ENCODE measurements around the gene NDUFS5.
"Not testable (repeated sequence)": the region's sequence is repeated elsewhere in the genome, so short reads cannot be mapped to it uniquely, and the experiment has no call there.

The NDUFS5 gene

DNA sequence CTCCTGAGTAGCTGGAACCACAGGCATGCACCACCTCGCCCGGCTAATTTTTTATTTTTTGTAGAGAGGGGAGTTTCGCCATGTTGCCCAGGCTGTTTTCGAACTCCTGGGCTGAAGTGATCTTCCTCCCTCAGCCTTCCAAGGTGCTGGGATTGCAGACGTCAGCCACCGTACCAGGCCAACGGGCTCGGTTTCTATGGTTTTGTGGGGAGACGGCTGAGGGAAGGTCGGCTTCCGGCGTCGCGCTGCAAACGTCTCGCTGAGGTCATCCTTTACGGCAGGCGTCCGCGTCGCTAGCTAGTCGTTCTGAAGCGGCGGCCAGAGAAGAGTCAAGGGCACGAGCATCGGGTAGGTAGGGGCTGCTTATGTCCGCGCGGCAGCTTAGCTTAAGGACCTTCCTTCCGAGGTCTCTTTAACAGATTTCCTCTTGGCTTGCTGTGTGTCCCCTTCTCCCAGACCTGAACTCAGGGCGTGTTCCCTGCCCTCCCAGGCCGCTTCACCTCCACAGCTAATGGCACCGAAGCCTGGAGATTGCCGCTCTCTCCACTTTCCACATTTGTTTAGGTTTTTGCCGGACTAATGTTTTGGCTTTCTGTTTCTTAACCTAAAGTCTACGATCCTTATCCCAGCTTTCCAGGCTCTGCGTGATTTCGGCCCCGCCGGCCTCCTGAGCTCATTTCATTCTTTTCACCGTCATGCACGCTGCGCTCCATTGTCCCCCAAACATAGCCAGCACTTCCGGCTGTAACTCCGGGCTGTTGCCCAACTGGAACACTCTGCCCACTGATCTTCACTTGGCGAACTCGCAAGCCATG lies at the start of gene NDUFS5:
Gene NDUFS5 (plus strand): TSS at position 300 of the 815 bp plus-strand sequence. CDS start 2,375 bp downstream, outside the sequence.
- DNase-seq (ENCODE audit: low read depth): peak; percentile 84

DNA sequence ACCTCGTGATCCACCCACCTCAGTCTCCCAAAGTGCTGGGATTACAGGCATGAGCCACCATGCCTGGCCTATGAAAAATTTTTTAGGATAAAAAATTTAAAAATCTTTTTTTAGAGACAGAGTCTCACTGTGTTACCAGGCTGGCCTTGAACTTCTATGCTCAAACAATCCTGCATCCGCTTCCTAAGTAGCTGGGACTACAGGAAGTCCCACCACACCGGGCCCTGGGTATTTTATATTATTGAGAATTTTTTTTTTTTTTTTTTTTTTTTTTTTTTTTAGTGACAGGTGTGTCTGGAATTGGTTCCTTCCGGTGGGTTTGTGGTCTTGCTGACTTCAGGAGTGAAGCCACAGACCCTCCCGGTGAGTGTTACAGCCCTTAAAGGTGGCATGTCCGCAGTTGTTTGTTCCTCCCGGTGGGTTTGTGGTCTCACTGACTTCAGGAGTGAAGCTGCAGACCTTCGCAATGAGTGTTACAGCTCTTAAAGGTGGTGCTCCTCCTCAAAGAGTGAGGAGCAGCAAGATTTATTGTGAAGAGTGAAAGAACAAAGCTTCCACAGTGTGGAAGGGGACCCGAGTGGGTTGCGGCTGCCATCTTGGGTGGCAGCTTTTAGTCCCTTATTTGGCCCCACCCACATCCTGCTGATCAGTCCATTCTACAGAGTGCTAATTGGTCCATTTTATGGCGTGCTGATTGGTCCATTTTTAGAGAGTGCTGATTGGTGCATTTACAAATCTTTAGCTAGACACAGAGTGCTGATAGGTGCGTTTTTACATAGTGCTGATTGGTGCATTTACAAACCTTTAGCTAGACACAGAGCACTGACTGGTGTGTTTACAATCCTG lies 48.5 kb upstream of the NDUFS5 start:
- not testable (repeated sequence) for DNase-seq (ENCODE audit: low read depth)

- not testable (repeated sequence) for DNase-seq (ENCODE audit: low read depth)
Measured at GRCh38 chr1:38978245-38978542, 48.0 kb upstream of the NDUFS5 start.

DNA sequence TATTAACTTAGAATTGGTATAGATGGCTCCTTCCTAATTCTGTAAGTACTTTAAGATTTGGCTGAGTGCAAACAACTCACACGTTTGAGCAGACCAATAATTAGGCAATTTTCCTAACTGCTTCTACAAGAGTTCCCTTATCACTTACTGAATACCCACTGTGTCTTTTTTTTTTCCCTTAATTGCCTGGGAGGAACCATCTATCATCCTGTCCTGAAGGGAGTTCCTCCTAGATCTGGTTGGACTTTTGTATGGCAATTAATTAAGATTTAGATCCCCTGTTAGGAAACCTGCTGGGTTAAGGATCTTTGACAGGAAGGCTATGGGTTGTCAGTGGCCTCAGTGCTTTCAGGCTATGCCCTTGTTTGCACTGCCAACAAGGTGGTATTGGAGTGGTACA lies 46.8 kb upstream of the NDUFS5 start:
- not testable (repeated sequence) for DNase-seq (ENCODE audit: low read depth)

GRCh38 chr1:38989979-38990378 lies 36.2 kb upstream of the NDUFS5 start:
- DNase-seq (ENCODE audit: low read depth): no peak

DNA sequence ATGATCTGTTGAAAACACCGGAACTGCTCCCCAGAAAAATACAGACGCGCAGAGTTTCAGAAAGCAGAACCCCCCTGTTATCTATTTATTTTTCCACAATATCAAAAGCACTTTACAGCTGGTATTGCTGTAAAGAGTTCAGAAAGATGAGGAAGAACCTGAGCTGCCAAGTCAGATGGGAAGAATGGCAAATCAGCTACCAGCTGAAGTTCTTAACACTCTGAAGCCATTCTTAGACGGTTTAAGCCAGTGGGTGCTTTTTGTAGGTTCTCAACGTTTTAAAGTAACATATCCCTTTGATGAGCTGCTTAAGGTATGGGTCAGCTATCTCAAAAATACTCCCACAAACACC lies 35.8 kb upstream of the NDUFS5 start:
- DNase-seq (ENCODE audit: low read depth): no peak

GRCh38 chr1:38990738-38991637 lies 35.2 kb upstream of the NDUFS5 start, which contains the start of gene AKIRIN1:
Gene AKIRIN1 (plus strand): TSS chr1:38991276. CDS start chr1:38991381, 105 bp downstream.
- DNase-seq (ENCODE audit: low read depth): peak; percentile 73

- DNase-seq (ENCODE audit: low read depth): no peak
Measured at GRCh38 chr1:38991638-38992411, 34.3 kb upstream of the NDUFS5 start.

- DNase-seq (ENCODE audit: low read depth): no peak
Measured at GRCh38 chr1:38992412-38993111, 33.6 kb upstream of the NDUFS5 start.

GRCh38 chr1:38994196-38994595 lies 32.0 kb upstream of the NDUFS5 start:
- DNase-seq (ENCODE audit: low read depth): no peak

GRCh38 chr1:38997034-38997900 lies 28.9 kb upstream of the NDUFS5 start:
- no peak for DNase-seq (ENCODE audit: low read depth)

- DNase-seq (ENCODE audit: low read depth): no peak
Measured at GRCh38 chr1:38997901-38998190, 28.3 kb upstream of the NDUFS5 start.

DNA sequence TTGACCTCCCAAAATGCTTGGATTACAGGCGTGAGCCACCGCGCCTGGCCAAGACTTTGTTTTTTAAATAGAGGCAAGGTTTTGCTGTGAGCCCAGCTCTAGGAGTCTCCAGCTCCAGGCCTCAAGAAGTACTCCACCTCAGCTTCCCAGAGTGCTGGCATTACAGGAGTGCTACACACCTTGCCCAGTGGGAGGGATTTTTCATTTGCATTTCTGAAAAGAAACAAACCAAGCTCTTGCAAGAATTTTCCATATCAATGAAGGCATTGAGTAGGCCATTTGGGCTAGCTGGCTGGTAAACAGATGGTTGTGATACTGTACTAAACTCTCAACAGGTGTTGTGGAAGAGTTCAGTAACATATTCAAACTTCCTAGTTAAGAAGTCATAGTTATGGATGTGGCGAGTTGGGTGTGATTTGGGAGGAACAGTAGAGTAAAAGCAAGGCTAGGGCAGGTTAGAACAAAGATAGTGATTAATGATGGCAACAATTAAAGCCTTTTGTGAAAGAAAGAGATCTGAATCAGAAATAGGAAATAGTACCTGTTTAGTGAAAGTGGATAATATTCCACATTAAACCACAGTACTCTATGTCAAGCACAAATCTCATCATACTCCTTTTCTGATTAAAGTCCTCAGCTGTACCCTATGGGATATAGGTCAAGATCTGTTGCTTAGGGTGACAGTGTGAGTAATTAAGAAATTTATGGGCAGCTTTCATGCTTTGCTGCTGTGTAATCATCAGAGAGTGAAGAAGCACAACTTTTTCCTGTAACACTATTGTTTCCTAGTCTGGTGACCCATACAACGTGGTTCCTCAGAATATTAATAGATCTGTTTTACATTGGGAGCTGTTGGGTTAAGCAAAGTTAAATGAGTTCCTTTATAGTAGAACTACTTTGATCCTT lies 24.4 kb upstream of the NDUFS5 start:
- no peak for DNase-seq (ENCODE audit: low read depth)

DNA sequence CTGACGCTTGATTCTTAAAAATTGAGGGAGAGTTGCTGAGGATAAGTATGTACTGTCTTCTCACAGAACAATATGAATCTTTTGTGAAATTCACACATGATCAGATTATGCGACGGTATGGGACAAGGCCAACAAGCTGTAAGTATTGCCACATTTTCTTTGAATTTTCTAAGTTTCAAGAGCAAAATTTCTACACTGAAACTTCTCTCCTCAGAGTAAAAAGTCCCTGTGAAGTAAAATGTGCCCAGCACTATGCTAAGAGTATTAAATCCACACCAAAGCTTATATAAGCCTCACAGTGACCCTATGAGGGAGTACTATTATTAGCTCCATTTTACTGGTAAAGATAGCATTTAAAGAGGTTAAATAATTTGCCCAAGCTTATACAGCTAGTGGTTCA lies 22.9 kb upstream of the NDUFS5 start:
- DNase-seq (ENCODE audit: low read depth): no peak

- no peak for DNase-seq (ENCODE audit: low read depth)
Measured at GRCh38 chr1:39003794-39004193, 22.4 kb upstream of the NDUFS5 start.

GRCh38 chr1:39006287-39006686 lies 19.9 kb upstream of the NDUFS5 start:
- DNase-seq (ENCODE audit: low read depth): no peak

GRCh38 chr1:39006726-39007645 lies 19.2 kb upstream of the NDUFS5 start:
- no peak for DNase-seq (ENCODE audit: low read depth)

DNA sequence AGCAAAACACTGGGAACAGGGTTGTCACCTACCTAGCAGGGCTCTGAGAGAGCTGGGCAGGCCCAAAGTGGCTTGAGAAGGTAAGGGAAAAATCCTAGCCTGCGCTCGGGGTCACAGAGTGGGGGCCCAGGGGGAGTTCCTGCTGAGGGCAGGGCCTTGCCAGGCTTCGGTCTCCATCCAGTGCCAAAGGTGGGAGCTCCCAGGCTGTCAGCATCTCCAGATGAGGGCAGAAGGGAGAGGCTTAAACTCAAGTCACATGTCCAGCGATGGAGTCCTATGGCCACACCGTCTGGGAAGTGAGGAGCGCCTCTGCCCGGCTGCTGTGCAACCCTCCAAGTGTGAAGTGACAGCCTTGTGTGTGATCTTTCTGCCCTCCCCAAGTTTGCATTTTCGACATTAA lies 11.2 kb upstream of the NDUFS5 start:
- DNase-seq (ENCODE audit: low read depth): not testable (repeated sequence)

Measured in HS-27A (cell line).